Activated B cell treated with CpG ODN at 0.5 μM for 24 hours (primary cell): ENCODE results near the gene SART1. TPM values are rescaled to one million over a fixed set of nuclear protein-coding genes. Genes with fewer than 3 reads are reported as not detected.

Experiments
- ATAC-seq: fragments of 200-7000 bp; cut with Tn5 transposase; one replicate; pipeline ENCODE4 v1.10.0; 2021; ENCODE audit warnings: low read depth, mild to moderate bottlenecking, moderate library complexity
- CTCF ChIA-PET: fragments of 350-600 bp; sonication (Branson Sonifier 250); formaldehyde crosslinking; loops from one replicate; lab custom pipeline; 2021; ENCODE audit warnings: antibody characterized with exemption; lab: Charles Lee
- POLR2A ChIA-PET: fragments of 350-600 bp; sonication (Branson Sonifier 250); formaldehyde crosslinking; loops from one replicate; lab custom pipeline; 2021; ENCODE audit warnings: antibody characterized with exemption; lab: Charles Lee
- DNase-seq: peaks from one replicate; pipeline ENCODE4 v3.0.0; 2022
- H3K27ac Mint-ChIP-seq: one replicate; pipeline ENCODE4 v1.8.0; 2020; ENCODE audit warnings: mixed read lengths
- H3K27me3 Mint-ChIP-seq: one replicate; pipeline ENCODE4 v1.8.0; 2021; ENCODE audit warnings: mixed read lengths
- H3K36me3 Mint-ChIP-seq: one replicate; pipeline ENCODE4 v1.8.0; 2021; ENCODE audit warnings: low read depth, mixed read lengths
- H3K4me1 Mint-ChIP-seq: one replicate; pipeline ENCODE4 v1.8.0; 2021; ENCODE audit warnings: mixed read lengths
- H3K4me3 Mint-ChIP-seq: one replicate; pipeline ENCODE4 v1.8.0; 2020; ENCODE audit warnings: mild to moderate bottlenecking, mixed read lengths
- H3K9me3 Mint-ChIP-seq: one replicate; pipeline ENCODE4 v1.8.0; 2020; ENCODE audit warnings: mixed read lengths
- intact Hi-C: fragments of 100-400 bp; cut with micrococcal nuclease; formaldehyde crosslinking; loops from one replicate; pipeline ENCODE4 v1.15.1; 2024
- total RNA-seq: library from RNA; stranded (reverse); gene quantifications from 2 replicates; pipeline ENCODE4 v1.2.3, GENCODE V29; 2022
- TF ChIP-seq, protein P1 (sequence below): fragments of 200-600 bp; IDR thresholded peaks from one replicate; pipeline ENCODE4 v1.8.0; 2022; ENCODE audit warnings: antibody characterized with exemption, mild to moderate bottlenecking

The SART1 gene
- total RNA-seq, 1 donor from 2014 or later: 86.6 TPM

DNA sequence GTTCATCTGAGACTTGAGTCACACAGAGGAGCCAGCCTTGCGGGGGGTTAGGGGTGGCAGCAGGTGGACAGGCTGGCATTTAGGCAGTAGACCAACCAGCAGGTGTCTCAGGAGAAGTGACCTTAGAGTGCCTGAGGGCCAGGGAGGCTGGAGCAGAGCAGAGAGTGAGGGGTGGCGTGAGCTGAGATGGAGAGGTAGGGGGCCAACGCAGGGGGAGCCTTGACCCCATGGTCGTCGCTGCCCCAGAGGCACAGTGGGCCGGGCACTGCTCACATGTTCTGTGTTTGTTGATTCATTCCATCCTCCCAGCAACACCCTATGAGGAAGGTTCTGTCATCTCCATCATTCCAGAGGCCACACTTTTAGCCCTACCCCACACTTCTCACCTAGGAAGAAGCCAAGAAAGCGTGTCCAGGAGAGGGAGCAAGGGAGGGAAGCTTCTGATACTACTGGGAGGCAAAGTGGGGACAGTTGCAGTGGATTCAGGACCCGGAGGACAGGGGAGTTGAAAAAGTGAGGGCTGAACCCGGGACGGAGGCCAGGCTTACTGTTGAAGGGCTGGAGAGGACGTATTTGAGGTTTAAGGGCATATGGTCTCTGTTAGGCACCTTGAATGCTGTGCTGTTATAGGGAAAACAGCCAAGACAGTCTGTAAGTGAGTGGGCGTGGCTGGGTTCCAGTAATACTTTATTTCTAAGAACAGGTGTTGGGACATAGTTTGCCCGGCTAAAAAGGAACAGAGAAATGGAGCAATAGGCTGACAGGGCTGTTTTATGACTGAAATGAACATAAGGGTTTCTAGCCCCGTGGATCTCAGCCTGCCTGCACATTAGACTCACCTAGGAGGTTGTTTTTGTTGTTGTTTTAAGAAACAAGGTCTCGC lies 7.3 kb downstream of the SART1 start:
- Mint-ChIP-seq H3K4me3 (no peak overlapping the region), H3K27me3 (no peaks in the 10 kb centered on the region), H3K36me3 (peaks cover 85% of the 10 kb centered on the region), H3K27ac (no peak overlapping the region), H3K4me1 (peaks cover 2% of the 10 kb centered on the region), H3K9me3 (no peaks in the 10 kb centered on the region)
- DNase-seq: no peak
- ChIA-PET POLR2A (no interaction called here), CTCF (no interaction called here)
- intact Hi-C loops: no loop called here
- no peak for ATAC-seq
- TF ChIP-seq, protein P1, sequence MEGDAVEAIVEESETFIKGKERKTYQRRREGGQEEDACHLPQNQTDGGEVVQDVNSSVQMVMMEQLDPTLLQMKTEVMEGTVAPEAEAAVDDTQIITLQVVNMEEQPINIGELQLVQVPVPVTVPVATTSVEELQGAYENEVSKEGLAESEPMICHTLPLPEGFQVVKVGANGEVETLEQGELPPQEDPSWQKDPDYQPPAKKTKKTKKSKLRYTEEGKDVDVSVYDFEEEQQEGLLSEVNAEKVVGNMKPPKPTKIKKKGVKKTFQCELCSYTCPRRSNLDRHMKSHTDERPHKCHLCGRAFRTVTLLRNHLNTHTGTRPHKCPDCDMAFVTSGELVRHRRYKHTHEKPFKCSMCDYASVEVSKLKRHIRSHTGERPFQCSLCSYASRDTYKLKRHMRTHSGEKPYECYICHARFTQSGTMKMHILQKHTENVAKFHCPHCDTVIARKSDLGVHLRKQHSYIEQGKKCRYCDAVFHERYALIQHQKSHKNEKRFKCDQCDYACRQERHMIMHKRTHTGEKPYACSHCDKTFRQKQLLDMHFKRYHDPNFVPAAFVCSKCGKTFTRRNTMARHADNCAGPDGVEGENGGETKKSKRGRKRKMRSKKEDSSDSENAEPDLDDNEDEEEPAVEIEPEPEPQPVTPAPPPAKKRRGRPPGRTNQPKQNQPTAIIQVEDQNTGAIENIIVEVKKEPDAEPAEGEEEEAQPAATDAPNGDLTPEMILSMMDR: no peak

DNA sequence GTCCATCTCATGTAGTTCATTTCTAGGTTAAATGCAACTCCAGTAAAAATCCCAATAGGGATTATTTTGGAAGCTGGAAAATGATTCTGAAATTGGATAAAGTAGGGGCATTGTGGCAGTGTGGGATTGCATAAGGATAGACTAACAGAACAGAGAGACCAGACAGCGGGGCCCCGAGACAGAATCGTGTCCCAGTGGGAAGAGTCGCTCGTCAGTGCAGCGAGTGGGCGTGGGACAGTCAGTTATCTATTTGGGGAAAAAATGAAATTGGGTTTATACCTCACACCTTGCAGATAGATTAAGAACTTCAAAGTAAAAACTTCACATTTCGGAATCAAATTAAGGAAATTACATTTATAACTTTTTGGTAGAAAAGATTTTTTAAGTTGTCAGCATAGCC lies 10.6 kb downstream of the SART1 start:
- DNase-seq (no peak), ATAC-seq (no peak)
- Mint-ChIP-seq H3K9me3 (no peaks in the 10 kb centered on the region), H3K27me3 (no peaks in the 10 kb centered on the region), H3K4me3 (no peak overlapping the region), H3K27ac (no peak overlapping the region), H3K36me3 (peaks cover 71% of the 10 kb centered on the region), H3K4me1 (no peaks in the 10 kb centered on the region)
- POLR2A ChIA-PET: interaction anchor here (0.6 to 0.7 kb wide), 2 partner anchors 317 to 322 kb away, joined by 3 read pairs; partner anchors contain the start of gene YIF1A
- CTCF ChIA-PET: interaction anchor here (1.1 kb wide), 1 partner anchor 87 kb away, joined by 4 read pairs; no protein-coding TSS in a partner anchor
- TF ChIP-seq, protein P1: no peak
- intact Hi-C loops: no loop called here

DNA sequence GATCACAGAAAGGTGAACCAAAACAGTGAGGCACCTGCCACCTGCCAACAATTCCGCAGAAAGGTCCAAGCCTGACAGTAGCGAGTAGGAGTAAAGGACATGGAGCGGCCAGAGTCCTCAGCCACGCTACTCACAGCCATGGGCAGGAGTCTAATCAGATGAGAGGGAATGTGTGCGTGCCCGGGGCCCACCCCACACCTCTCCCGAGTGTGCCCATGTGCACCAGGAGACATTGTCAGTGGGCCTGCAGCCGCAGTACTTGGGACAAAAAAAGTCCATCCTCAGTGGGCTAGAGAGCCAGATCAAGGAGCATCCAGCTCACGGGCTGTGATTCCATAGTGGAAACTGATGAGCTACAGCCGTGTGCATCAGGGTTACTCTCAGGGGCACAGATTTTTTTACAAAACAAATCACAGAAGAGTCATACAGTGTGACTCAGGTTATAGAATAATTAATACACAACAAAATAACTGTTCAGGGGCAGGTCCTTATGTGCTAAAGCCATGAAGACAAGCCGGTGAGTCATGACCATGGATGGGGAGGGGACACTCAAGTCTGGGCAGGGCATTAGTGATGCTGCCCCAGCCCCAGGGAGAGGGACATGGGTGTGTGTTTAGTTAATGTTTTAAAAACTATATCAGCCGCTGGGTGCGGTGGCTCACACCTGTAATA lies 12.0 kb downstream of the SART1 start:
- peaks cover 68% of the 10 kb centered on the region for H3K36me3 Mint-ChIP-seq
- intact Hi-C loops: no loop called here
- no peaks in the 10 kb centered on the region for H3K27me3 Mint-ChIP-seq
- no peaks in the 10 kb centered on the region for H3K9me3 Mint-ChIP-seq
- no peaks in the 10 kb centered on the region for H3K4me1 Mint-ChIP-seq
- no peak overlapping the region for H3K4me3 Mint-ChIP-seq
- no peak for ATAC-seq
- H3K27ac Mint-ChIP-seq: no peak overlapping the region
- TF ChIP-seq, protein P1: no peak
- POLR2A ChIA-PET: no interaction called here
- CTCF ChIA-PET: no interaction called here
- no peak for DNase-seq

DNA sequence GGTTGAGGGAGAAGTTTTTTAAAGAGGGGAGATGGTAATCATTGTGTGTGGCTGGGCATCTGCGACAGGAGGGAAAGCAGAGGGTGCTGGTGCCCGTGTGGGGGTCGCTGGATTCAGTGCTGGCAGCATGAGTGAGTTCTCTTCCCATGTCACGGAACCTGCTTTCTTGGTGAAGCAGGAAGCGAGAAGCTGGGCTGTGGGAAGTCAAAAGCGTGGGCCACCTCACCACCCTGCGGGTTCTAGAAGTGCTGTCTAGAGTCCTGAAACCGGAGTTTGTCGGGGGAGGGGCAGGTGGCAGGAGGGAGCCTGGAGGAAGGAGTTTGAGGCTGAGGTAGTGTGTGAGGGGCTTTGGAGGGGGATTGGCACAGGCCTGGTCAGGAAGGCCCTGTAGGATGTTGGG lies 14.2 kb downstream of the SART1 start:
- CTCF ChIA-PET: no interaction called here
- peaks cover 65% of the 10 kb centered on the region for H3K36me3 Mint-ChIP-seq

More for the DNA sequence above, 14.2 kb downstream of the SART1 start:
- Mint-ChIP-seq H3K27me3 (no peaks in the 10 kb centered on the region), H3K4me3 (no peak overlapping the region), H3K4me1 (no peaks in the 10 kb centered on the region), H3K9me3 (no peaks in the 10 kb centered on the region), H3K27ac (no peak overlapping the region)
- intact Hi-C loops: no loop called here
- ATAC-seq (no peak), DNase-seq (no peak)
- TF ChIP-seq, protein P1: no peak
- POLR2A ChIA-PET: interaction anchor here (0.6 kb wide), 2 partner anchors 85 to 131 kb away, joined by 3 to 5 read pairs; no protein-coding TSS in a partner anchor
